HG02852 (cell line): ENCODE data around the gene TJP1.
"Not testable (repeated sequence)": the region's sequence is repeated elsewhere in the genome, so short reads cannot be mapped to it uniquely, and the experiment has no call there.

Experiments
- ATAC-seq: cut with Tn5 transposase; IDR thresholded peaks from one replicate; pipeline ENCODE4 v1.9.1; 2021; ENCODE audit warnings: mild to moderate bottlenecking, moderate library complexity; ENCODE audit not compliant: unreplicated experiment

Gene TJP1

DNA sequence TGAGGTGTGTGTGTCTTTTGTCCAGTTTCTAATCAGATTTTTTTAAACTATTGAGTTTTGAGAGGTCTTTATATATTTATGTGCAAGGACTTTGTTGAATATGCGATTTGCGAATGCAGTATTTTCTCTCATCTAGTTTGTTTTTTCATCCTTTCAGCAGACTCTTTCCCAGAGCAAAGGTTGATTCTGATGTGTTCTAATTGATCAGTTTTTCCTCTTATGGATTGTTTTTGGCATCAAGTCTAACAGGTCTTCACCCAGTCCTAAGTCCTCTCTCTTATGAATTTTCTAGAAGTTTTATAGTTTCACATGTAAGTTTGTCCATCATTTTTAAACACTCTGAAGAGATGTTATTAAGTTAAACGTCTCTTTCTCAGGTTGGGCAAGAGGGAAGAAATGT lies 17.8 kb upstream of the TJP1 start:
- no peak for ATAC-seq

DNA sequence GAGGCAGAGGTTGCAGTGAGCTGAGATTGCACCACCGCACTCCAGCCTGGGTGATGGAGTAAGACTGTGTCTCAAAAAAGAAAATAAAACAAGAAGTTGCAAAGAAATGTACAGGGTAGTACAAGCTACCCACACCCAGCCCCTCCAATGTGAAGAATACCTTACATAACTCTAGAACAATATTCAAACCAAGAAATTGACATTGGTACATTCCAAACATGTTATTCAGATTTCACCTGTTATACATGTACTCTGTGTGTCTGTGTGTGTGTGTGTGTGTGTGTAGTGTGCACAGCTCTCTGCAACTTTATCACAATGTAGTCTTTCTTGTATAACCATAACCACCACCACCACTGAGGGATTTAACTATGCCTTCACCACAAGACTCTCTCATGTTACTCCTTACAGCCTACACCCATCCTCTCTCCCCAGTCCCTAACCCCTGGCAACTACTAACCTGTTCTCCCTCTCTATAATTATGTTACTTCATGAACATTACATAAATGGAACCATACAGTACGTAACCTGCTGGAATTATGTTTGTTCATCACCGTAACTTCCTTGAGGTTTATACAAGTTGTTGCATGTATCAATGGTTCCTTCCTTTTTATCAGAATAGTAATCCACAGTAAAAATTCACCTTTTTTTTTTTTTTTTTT lies 16.2 kb upstream of the TJP1 start:
- ATAC-seq, result no peak

DNA sequence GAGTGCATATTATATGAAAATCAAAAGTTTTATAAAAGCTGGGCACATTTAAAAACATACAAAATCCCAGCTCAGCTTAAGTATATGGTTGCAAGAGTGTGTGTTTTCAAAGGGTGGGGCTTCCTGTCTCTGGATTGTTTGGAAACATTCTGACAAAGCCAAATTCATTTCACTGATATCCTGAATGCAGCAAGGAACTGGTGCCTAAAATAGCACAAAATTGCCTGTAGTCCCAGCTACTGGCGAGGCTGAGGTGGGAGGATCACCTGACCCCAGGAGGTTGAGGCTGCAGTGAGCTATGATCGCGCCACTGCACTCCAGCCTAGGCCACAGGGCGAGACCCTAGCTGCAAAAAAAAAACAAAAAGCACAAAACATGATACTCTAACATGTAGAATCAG lies 13.0 kb upstream of the TJP1 start:
- ATAC-seq, result no peak

DNA sequence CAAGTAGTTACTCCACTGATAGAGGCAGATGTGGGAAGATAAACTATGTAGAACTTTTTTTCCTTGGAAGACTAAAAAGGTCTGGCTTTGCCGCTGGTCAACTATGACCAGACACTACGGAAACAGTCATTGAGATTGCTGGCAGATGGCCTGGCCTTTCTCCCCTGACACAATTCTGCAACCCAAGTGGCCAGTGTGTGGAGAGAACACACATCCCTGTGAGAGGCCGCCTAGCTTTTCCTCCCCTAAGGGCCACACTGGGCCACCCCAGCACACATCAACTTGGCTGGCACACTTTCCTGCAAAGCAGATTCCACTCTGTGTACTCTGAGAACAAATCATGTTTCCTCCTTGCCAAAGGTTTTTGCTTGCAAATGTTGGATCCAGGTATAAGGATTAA lies 10.4 kb upstream of the TJP1 start:
- ATAC-seq, result no peak

DNA sequence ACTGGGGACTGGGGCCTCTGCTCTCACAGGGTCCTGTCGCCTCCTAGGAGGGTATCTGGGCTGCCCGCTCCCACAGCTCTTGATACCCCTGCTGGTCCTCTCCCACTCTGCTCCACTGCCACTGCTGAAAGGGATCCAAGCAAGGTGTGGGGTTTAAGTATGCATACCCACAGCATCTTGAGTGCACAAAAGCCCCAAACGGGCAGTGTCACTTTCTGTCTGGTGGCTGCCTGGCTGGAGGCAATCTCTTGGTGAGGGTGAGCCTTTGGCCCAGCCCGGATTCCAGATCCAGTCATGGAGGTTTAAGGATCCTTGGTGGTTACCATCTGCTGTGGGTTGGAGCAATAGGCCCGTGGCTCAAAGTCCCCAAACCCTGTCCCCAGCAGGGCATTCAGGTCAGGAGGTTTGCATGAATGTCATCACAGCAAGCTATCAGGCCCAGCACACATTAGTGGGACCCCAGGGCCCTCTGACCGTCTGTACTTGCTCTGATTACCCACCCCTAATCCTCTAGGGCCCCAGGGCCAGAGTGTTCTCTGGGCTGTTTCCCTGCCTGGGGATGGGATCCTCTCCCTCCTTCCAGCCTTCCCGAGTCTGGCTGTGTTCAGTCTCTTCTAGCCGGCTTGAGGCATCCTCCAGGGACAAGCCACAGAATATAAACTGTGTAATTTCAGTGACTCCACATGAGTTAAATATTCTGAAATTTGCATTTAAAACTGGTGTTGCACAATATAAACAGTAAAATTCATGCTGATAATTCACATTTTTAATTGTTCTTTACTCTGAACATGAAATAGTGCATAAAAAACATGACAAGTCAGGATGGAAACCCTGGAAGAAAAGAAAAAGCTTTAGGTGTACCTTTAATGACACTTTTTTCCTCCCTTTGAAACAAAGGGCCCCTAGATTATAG lies 4.9 kb upstream of the TJP1 start:
- no peak for ATAC-seq

DNA sequence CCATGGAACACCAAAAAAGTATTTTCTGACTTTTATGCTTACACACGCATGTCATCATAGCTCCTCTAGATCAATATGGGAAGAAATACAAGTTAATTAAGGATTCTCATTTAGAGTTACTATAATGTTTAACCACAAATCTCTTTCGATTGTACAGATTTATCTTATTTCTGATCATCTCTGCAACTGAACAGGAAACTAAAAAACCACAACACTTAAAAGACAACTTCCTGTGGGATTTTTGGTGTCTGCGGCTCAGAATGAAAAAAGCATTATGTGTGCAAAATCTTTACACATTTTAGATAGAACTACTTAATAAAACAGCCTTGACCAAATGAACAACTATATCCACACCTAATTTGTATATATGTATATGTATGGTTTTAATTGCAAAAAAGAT lies 3.0 kb upstream of the TJP1 start:
- ATAC-seq, result no peak

DNA sequence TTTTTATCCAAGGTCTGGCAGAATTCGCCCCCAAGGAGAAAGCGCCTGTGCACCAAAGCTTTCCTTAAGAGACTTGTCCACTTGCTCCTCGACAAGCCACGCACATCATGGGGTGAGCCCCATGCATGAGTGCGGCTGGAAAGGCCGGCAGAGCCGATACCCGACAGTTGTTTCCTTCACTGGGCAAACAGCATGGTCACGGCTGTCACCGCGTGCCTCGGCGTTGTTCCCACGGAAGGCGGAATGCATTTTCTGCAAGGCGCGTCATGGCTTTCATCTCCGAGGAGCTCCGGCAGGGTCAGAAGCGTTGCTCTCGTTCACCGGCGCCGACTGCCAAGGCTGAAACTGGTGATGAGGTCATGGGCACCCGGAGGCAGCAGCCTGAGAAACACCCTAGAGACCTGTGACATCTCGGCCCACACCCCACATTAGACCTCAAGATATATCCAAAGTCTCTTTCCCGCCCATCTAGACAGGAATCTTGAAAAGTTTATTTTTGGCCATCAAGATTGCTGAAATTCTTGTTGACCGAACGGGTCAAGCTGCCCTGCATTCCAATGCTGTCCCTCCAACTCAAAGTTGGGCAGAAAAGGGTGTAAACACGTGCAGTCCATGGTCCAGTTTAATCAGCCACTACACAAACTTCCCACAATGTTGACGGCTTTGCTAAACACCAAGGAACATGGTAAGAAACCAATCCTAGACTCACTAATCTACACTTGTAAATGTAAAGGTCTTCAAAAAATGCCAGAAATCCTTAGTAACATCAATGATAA lies 604 bp upstream of the TJP1 start:
- no peak for ATAC-seq

DNA sequence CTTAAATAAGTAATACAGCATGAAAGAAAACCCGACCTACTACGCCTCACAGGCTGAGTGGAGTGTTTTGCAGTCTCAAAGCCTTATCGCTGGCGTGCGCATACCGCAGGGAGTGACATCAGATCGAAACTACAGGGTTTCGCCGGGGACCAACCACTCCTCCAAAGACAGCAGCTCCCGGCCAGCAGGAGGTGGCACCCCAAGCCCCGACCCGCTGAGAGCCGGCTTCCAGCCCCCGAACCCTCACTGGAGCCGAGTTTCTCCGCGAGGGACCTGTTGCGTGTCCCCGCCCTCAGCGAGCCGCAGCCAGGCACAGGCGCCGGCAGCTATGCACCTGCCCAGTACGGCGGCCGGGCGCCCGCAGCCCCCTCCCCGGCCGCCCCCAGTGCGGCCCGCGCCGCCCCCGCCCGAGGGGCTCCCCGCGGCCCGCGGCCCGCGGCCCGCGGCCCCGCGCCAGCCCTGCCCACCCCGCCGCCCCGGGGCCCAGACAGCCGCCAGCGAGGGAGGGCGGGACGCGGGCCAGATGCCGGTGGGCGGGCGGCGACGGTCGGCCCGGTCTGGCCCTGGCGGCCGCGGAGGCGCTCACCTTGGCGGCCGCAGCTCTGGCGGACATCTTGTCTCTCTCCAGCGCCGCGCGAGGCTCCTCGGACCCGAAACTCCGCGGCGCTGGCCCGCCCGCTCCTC lies 710 bp downstream of the TJP1 start:
- no peak for ATAC-seq

DNA sequence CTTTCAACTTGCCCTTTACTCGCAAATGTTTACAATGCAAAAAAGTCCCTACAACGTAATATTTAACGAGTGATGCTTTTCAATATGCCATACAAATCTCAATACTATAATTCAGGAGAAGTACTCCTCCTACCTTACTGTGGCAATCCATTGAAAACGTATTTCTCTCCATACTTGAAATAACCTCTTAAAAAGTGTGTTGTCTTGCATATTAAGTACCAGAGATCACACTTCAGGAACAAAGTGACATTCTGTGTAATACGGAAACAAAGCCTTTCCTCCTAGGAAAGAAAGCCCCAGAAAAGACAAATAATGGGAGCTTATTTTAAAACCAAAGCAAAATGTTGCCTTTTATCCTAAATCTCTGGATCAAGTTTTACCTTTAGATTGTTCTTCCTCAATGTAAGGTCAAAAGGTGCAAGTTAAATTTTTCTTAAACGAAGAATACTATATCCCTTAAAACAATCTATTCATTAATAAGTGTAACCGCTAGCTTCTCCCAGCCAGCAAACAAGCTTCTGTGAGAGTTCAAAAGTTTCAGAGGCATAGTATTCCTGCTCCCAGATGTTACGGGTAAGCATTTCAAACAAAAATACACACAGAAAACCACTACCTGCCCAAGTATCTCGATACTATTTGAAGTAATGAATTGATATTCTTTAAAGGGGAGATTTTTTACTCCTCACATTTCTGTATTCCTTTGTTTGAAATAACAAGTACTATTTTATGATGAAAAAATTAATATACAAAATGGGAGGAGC lies 1.7 kb downstream of the TJP1 start:
- no peak for ATAC-seq

DNA sequence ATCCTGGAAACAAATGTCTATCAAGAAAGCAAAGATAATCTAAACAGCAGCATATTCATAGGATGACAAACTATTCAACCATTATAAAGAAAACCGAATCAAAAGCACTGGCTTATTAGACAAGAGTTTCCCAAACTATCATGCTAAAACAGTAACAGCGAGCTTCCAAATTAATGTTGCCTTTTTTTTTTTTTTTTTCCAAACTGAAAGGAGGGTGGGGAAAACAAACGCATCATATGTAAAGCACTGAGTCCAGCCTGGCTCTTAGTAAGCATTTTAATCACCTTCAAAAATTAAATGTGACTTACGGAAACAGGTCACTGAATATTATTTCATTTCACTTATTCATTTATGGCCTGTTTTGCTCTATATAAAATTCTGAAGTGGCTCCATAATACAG lies 2.3 kb downstream of the TJP1 start:
- ATAC-seq, result no peak

DNA sequence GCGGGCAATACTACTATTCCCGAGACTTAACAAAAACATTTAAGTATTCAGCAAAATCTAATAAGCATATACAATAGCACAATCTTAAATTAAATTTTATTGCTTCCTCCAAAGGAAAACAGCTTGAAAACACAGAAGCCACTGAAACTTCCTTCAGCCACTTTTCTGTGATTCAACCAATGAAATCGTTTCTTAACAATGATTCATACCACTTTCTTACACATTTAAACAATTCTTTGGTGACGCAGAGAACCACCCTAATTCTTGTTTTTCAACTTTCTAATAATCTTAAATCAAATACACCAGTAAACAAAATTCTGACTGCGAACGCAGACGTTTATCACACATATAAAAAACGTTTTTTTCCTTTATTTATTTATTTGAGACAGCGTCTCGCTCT lies 4.1 kb downstream of the TJP1 start:
- ATAC-seq, result no peak

DNA sequence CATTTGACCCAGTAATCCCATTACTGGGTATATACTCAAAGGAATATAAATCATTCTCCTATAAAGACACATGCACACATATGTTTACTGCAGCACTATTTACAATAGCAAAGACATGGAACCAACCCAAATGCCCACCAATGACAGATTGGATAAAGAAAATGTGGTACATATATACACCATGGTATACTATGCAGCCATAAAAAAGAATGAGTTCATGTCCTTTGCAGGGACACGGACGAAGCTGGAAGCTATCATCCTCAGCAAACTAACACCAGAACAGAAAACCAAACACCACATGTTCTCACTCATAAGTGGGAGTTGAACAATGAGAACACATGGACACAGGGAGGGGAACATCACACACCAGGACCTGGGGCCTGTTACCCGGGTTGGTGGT lies 4.8 kb downstream of the TJP1 start:
- ATAC-seq, result not testable (repeated sequence)

DNA sequence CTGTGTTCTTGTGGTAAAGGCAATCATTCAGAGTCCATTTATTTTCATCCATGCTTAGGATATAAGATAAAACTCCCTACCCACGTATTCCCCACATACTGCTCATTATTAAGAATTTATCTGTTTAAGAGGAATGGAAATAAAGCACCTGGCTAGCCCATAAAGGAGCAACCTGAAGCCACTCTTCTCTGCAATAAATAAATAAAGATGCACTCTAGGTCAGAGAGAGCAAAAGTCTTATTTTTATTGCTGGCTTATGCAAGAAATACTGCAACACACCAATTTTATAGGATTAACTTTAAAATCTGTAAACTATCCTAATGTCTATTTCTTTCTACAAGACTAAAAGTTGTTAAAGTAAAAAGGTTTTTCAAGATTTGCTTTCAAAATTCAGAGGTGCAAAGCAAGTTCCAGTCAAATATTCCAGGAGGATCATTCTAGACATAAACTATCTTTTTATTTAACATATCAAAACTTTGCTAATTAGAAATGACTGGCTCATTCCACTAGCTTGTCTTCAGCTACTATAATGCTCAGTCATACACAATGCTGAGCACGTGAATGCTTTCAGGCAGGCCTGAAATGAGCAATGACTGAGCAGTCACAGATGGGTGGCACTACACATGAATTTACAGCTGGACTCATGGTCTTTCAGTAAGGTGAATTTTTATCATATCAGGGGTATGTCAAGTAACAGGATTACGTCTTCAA lies 7.1 kb downstream of the TJP1 start:
- no peak for ATAC-seq

DNA sequence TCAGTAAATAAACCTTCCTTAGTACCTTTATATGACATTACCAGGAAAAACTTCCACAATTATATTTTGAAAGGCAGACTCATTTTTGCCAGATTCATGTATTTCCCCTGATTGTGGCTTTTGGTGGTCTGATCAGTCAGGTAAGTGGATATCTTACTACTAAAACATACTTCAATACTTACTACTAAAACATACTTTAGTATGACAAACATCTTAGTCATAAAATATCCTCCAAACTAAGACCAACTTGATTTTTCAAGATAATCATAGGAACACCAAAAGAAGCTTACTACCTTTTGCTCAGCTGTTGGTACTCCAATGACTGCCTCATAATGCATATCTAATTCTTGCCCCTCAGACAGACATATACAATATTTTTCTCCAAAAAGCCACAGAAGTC lies 9.3 kb downstream of the TJP1 start:
- ATAC-seq, result no peak

DNA sequence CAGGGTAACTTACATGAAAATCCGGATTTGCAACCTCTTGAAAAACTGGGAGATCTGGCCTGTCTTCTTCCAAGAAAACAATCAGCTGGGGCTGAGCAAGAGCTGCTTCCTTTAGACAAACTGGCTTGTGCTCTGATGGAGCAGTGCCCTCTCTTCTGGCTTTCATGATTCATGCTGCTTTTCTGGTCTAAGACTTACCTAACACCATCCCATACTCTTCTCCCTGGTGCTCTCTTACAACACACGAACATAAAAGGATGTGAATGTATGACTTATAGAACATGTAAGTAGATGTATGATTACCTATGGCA lies 9.9 kb downstream of the TJP1 start:
- ATAC-seq, result no peak

DNA sequence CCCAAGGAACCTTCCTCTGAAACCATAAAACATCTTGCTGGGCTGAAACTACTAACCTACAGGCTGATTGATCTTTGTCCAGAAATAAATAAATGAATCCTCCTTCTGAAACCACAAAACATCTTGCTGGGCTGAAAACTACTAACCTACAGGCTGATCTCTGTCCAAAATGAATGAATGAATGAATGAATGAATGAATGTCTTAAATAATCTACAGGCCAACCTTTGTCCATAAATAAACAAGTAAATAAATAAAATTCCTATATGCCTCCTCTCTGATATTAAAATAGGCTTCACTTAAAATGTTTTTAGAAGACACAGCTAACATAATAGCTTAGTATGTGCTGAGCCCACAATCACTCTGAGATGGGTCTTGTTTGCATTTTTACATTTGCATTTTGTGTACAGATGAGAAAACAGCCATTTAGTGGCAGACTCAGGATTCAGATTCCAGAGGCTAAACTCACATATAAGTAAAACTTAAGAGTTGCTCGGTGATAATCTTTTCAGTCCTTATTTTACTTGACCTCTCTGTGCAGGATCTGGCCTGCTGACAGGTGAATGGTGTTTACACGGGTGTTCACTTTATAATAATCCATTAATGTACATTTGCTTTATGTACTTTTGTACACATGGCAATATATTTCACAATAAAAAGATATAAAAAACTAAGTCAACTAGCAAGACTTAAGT lies 10.4 kb downstream of the TJP1 start:
- ATAC-seq, result no peak

DNA sequence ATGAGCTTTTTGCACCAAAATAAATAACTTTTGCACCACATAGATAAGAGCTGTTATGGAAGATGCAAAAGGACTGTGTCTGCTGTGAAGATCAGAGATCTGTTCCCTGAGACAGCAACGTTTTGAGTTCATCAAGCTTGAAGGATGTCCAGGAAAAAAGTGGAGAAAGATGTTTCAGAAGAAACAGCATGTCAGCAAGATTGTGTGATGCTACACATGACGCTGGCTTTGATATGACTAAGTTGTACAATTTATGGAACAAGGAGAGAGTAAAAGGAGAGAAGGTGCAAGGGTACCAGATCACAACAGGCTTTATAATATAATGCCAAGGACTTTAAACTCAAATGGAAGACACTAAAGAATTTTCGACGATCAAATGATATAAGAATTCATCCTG lies 16.6 kb downstream of the TJP1 start:
- ATAC-seq, result no peak

DNA sequence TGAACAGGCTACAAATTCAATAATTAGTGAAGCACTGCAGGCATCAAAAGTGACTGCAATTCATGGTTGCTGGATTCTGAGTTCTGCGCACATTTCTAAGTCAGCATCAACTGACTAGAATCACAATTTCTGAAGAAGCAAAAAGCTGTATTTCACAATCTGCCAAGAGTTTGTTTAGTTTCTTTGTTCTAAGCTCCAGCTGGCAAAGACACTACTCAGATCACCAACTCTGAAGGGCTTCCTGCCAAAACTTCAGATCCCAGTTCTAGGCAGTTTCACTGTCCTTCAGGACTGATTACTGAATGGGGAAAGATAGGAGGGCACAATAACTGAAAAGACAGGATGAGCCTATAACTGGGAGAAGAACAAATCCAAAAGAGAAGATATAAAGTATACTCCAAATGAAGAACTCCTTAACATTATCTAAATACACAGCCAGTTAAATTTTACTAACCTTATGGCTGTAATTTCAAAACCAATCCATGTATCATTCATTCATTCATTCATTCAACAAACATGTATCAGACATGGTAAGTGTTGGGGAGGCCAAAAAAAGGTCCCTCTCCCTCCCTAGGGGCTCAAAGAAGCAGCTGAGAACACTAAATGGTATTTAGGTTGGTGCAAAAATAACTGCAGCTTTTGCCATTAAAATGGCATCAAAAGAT lies 17.1 kb downstream of the TJP1 start:
- ATAC-seq, result no peak

DNA sequence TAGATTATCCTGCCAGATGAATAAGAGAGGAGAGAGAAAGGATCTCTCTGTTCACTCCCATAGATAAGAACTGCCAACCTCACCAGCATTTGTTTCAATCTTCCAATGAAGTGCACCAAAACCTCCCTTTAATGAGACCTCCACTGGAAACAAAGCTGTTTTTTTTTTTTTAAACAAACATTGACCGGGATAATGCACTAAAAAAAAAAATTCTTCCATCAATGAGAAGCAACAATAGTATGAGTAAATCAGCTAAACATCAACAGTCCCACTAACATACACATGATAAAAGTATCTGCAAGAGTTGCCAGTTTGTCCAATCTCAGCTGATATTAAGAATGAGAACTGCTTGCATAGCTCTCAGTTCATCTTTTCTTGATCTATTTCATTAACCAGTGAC lies 19.9 kb downstream of the TJP1 start:
- ATAC-seq, result no peak
